Panc1 (cell line): ENCODE measurements around the gene PTPRN.

ENCODE experiments used
- POLR2AphosphoS5 ChIP-seq: IDR thresholded peaks from 2 replicates; pipeline ENCODE4 v1.6.1; 2012; ENCODE audit warnings: mild to moderate bottlenecking, low read depth, low read length, moderate library complexity
- SIN3A ChIP-seq: IDR thresholded peaks from 2 replicates; pipeline ENCODE4 v1.6.1; 2012; ENCODE audit warnings: low read depth, mild to moderate bottlenecking, low read length, moderate library complexity, borderline replicate concordance; ENCODE audit not compliant: insufficient read depth
- TCF7L2 ChIP-seq: IDR thresholded peaks from 2 replicates; pipeline ENCODE4 v1.6.1; 2011; ENCODE audit warnings: mild to moderate bottlenecking, low read depth, low read length, inconsistent platforms
- TF ChIP-seq, protein P1 (sequence below): fragments of 450-650 bp; IDR thresholded peaks from 2 replicates; pipeline ENCODE4 v1.5.1; 2017; ENCODE audit warnings: mild to moderate bottlenecking
- TF ChIP-seq, protein P2 (sequence below), 2 experiments: IDR thresholded peaks; 2 replicates each; pipeline ENCODE4 v1.6.1; 2011 to 2012; ENCODE audit warnings: low read depth in 2 of 2, control low read depth in 1 of 2, low read length in 1 of 2, mild to moderate bottlenecking in 1 of 2, moderate library complexity in 1 of 2; ENCODE audit not compliant: insufficient read depth in 1 of 2

DNA sequence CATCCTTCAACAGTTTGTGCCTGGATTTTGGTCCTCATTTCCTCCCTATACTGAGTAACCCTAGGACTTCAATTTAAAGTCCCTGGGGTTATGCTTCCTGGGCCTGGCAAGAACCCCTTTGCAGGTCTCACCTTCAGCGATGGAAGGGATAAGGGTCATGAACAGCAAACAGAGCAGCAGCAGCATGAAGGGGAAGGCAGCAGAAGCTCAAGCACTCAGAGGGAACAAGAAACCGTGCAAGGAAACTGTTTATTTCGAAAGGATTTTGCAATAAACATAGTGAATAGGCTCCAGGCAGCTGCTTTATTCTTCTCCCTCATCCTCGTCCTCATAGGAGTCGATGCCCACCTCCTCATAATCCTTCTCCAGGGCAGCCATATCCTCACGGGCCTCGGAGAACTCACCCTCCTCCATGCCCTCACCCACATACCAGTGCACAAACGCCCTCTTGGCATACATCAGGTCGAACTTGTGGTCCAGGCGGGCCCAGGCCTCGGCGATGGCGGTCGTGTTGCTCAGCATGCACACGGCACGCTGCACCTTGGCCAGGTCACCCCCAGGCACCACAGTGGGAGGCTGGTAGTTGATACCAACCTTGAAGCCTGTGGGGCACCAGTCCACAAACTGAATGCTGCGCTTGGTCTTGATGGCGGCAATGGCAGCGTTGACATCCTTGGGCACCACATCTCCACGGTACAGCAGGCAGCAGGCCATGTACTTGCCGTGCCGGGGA is 59.0 kb downstream of the PTPRN start:
- TF ChIP-seq, protein P1, sequence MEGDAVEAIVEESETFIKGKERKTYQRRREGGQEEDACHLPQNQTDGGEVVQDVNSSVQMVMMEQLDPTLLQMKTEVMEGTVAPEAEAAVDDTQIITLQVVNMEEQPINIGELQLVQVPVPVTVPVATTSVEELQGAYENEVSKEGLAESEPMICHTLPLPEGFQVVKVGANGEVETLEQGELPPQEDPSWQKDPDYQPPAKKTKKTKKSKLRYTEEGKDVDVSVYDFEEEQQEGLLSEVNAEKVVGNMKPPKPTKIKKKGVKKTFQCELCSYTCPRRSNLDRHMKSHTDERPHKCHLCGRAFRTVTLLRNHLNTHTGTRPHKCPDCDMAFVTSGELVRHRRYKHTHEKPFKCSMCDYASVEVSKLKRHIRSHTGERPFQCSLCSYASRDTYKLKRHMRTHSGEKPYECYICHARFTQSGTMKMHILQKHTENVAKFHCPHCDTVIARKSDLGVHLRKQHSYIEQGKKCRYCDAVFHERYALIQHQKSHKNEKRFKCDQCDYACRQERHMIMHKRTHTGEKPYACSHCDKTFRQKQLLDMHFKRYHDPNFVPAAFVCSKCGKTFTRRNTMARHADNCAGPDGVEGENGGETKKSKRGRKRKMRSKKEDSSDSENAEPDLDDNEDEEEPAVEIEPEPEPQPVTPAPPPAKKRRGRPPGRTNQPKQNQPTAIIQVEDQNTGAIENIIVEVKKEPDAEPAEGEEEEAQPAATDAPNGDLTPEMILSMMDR: no peak
- TF ChIP-seq POLR2AphosphoS5: no peak
- TF ChIP-seq, protein P2, sequence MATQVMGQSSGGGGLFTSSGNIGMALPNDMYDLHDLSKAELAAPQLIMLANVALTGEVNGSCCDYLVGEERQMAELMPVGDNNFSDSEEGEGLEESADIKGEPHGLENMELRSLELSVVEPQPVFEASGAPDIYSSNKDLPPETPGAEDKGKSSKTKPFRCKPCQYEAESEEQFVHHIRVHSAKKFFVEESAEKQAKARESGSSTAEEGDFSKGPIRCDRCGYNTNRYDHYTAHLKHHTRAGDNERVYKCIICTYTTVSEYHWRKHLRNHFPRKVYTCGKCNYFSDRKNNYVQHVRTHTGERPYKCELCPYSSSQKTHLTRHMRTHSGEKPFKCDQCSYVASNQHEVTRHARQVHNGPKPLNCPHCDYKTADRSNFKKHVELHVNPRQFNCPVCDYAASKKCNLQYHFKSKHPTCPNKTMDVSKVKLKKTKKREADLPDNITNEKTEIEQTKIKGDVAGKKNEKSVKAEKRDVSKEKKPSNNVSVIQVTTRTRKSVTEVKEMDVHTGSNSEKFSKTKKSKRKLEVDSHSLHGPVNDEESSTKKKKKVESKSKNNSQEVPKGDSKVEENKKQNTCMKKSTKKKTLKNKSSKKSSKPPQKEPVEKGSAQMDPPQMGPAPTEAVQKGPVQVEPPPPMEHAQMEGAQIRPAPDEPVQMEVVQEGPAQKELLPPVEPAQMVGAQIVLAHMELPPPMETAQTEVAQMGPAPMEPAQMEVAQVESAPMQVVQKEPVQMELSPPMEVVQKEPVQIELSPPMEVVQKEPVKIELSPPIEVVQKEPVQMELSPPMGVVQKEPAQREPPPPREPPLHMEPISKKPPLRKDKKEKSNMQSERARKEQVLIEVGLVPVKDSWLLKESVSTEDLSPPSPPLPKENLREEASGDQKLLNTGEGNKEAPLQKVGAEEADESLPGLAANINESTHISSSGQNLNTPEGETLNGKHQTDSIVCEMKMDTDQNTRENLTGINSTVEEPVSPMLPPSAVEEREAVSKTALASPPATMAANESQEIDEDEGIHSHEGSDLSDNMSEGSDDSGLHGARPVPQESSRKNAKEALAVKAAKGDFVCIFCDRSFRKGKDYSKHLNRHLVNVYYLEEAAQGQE (IDR thresholded peaks at IDR 0.05; ENCODE audit: insufficient read depth in 1 of 2, low read depth in 2 of 2, low read length in 1 of 2): no peak
- no peak for TF ChIP-seq SIN3A
- TF ChIP-seq TCF7L2: no peak
